GM11168 (cell line): ENCODE measurements around the gene DUS2.
"Not testable (repeated sequence)": the region's sequence is repeated elsewhere in the genome, so short reads cannot be mapped to it uniquely, and the experiment has no call there.

Experiments
- in situ Hi-C: fragments of 300-500 bp; cut with MboI; formaldehyde crosslinking; loops from one replicate; pipeline ENCODE4 v1.12.0; 2022; ENCODE audit warnings: low sequenced_read_pairs; ENCODE audit not compliant: unreplicated experiment

The DUS2 gene

DNA sequence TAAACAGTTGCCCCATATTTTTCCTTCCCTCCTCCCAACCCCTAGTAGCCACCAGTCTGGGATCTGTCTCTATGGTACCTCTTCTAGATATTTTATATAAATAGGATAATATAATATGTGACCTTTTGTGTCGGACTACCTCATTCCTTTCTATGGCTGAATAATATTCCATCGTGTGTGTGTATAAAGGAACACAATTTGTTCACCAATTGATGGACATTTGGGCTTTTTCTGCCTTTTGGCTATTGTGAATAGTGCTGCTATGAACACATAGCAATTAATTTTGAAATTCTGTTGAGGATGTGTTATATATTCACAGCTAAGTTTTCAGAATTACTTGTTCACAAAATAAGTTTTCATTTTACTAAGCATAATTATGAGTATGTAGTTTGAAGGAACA is 64.6 kb downstream of the DUS2 start:
- in situ Hi-C loops, result no loop called here

DNA sequence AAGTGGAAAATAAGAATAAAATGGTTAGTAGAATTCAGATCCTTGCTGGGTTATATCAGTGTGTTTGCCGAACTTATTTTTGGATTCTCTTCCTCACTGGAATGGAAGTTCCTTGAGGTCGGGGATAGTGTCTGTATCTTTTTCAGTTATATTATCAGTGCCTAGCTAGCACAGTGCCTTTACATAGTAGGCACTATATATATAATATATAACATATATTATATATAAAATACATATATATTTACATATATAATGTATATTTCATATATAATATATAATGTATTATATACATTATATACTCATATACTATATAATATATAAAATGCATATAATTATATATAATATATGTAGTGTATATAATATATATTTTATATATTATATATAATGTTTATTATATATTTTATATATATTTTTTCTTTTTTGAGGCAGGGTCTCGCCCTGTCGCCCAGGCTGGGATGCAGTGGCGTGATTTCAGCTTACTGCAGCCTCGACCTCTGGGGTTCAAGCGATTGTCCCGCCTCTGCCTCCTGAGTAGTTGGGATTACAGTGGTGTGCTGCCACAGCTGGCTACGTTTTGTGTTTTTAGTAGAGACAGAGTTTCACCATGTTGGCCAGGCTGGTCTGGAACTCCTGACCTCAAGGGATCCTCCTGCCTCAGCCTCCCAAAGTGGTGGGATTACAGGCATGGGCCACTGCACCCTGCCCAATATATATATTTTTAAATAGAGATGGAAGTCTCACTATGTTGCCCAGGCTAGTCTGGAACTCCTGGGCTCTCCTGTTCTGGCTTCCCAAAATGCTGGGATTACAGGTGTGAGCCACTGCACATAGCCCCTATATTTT is 65.3 kb downstream of the DUS2 start:
- in situ Hi-C loops, result no loop called here

DNA sequence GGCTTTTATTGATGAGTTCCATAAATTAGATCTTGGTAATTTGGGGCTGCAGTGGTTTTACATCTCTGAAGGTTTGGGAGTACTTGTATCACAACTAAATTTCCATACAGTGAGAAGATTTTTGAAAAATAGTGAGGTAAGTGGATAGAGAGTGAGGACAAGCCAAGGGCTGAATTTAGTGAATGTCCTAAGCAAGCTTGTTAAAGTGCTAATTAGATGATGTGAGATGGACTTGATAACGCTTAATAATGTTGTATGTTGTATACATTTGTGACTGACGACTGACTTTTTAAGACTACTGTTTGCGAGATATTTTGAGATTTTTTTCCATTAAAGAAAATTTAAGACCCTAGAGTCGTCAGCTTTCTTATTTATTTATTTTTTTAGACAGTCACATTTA is 66.0 kb downstream of the DUS2 start:
- in situ Hi-C loops, result no loop called here

DNA sequence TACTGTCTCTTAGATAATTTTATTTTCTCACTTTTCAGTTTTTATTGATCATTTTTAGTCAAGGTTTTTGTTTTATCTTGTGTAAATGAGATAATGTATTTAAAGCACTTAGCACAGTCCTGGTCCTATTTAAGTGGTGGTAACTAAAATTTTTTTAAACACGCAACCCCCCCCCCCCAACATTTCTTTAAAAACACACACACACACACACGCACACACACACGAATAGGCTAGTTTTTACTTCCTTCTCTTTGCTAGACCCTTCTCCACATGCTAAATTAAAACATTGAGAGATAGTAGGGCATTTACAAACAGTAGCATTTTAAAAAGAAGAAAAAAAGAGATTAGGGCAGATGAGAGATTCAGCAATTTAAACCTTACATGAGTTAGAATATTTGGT is 67.0 kb downstream of the DUS2 start:
- in situ Hi-C loops, result no loop called here

DNA sequence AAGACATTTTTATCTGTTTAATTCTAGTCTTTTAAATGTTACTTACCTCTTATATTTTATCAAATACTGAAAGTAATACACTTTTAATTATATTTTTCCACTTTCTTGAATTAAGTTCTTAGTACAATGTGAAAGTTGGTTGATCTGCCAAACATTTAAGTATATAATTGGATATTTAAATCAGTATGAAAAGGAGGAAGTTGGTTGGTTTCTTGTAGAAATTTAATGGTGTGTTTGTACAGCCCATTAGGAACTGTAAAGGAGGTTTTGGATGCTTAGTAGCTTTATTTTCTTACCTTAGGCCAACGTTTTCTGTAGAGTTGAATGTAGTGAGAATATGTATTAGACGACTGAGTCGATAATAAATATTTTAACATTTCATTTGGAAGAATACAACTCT is 67.4 kb downstream of the DUS2 start:
- in situ Hi-C loops, result no loop called here

DNA sequence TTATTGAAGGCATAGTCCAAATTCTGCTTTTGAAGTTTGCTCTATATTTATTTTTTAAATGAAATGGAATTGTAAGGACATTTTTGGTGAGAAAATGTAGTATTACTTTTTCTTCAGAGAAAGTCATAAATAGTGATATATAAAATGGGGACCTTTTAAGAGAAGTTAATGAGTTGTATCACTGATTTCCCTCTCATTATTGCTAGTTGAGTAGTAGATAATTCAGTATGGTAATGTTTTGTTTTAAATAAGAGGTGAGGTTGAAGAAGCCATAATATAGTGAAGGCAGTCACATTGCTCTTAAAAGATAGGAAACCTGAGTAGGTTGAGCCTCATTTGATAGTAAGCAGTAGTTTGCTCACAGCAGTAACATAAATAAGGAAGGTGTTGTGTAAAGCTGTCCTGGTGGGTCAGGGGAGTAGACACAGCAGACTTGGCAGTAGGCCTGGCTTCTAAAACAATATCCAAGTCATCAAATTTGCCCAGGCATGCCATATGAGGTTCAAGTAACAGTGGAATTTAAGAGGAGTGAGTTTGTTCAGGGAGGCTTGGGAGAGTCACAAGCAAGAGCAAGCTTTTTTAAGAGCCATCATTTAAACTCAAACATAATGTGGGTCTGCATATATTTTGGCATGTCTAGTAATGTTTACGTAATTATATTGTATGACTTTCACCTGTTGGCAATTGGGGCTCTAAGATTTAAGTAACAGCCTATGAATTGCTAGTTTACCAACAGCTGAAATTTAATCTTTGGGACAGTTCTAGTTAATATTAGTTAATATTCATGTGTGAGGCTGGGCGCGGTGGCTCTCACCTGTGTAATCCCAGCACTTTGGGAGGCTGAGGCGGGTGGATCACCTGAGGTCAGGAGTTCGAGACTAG is 68.5 kb downstream of the DUS2 start:
- in situ Hi-C loops, result no loop called here

DNA sequence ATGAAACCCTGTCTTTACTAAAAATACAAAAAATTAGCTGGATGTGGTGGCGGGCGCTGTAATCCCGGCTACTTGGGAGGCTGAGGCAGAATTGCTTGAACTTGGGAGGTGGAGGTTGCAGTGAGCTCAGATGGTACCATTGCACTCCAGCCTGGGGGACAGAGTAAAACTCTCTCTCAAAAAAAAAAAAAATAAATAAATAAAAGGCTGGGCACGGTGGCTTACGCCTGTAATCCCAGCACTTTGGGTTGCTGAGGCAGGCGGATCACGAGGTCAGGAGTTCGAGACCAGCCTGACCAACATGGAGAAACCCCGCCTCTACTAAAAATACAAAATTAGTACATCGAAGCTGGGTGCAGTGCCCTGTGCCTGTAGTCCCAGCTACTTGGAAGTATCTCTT is 69.2 kb downstream of the DUS2 start:
- in situ Hi-C loops, result not testable (repeated sequence)

DNA sequence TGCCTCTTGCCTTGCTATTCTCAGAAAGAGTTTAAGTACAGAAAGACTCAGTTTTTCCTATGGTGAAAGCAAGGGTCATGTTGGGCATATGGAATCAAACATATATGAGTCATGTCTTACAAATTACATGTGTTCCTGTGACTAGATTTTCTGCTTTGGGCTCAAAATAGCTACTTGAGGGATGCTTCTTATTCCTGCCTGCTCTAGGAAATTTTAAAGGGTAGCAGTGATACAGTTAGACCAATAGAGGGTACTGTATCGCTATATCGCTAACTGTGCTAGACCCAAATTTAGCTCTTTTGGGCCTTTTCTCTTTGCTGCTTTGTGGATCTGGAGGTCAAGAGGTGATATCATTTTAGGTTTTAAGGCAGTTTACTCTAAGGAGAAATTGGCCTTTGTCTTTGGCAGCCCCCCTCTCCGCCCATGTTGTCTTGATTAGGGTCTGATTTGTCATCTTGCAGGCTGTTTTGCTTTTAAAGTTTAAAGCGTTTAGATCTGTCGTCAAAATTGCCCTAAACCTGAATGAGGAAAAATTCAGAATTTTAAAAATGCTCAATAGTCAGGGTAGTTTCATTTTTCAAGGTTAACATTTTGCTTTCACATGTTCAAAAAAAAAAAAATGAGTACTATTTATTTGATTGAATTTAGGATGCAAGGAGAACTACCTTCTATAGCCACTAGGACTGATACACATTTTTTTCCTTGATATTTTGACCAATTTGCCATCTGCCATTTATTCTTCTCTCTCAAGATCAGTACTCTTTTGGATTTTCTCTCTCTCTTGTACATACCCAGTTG is 70.9 kb downstream of the DUS2 start:
- in situ Hi-C loops, result no loop called here

DNA sequence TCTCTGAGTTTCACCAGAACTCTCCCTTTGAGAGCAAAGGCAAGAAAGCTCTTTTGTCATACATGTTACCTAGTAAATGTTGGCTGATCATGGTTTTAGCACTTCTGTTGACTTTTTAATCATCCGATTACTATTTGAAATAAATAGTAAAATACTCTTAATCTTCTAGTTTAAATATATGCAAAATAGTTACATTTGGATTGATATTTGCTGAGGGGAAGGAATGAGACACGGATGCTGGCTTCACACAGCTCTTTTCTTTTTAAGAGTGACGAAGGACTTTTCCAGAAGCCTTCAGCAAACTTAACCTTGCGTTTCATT is 71.5 kb downstream of the DUS2 start:
- in situ Hi-C loops, result no loop called here

DNA sequence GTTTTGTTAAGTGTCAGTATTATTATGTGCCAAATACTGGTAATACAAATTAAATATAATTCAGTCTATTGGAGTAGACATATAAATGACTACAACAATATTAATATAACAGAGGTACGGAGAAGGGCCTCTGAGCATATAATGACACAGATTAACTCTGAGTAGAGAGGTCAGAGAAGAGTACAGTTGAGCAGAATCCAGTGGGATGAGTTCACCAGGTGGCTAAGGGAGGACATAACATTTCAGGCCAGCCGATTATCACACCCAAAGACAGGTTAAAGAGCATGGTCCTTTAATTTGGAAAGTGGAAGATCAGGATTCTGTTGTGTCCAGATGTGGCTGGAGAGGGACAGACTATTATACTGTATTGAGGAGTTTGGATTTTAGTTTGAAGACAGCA is 73.4 kb downstream of the DUS2 start:
- in situ Hi-C loops, result no loop called here

DNA sequence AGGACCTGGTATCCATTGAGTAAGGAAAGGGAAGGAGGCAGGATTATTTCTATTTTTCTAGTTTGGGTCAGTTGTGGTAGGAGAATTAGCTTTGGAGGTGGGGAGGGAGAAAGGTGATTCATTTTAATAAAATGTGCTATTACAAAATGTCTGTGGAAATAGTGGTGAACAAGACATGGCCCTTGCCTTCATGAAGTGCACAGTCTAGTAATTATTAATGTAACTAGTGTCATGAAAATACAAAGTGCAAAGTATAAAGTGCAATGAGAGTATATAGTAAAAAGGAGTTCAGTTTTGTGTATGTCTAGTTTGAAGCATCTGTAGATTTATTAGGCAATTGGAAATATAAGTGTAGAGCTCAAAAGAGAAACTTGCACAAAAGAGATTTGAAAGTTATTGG is 74.0 kb downstream of the DUS2 start:
- in situ Hi-C loops, result no loop called here

DNA sequence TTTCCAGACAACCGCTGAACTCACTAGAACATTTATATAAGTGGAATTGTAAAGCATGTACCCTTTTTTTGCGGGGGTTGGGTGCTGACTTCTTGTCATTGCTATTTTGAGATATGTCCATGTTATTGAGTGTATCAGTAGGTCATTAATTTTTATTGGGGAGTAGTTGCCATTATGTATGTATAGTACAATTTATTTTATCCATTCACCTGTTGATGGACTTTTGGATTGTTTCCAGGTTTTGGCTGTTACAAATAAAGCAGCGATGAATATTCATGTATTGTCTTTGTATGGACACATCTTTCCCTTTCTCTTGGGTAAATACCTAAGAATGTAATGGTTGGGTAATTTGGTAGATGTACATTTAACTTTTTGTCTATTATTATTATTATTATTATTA is 74.8 kb downstream of the DUS2 start:
- in situ Hi-C loops, result no loop called here

DNA sequence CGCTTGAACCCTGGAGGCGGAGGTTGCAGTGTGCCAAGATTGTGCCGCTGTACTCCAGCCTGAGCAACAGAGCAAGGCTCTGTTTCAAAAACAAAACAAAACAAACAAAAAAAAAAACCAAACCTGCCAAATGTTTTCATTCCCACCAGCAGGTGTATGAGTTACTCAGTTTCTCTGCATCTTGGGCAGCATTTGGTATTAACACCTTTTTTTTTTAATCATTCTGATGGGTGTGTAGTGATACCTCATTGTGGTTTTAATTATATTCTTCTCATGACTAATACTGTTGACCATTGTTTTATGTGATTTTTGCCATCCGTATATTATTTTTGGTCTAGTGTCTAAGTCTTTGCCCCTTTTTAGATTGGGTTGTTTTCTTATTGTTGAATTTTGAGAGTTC is 77.4 kb downstream of the DUS2 start:
- in situ Hi-C loops, result no loop called here

DNA sequence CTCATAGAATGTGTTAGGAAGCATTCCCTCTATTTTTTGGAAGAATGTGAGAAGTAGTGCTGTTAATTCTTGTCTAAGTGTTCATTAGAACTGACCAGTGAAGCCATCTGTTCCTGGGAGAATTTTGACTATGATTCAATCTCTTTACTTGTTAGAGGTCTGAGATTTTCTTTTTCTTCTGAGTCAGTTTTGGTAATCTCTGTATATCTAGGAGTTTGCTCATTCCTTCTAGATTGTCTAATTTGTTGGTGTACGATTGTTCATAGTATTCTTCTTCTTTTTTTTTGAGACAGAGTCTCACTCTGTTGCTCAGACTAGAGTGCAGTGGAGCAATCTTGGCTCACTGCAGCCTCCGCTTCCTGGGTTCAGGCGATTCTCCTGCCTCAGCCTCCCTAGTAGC is 82.5 kb downstream of the DUS2 start:
- in situ Hi-C loops, result no loop called here

DNA sequence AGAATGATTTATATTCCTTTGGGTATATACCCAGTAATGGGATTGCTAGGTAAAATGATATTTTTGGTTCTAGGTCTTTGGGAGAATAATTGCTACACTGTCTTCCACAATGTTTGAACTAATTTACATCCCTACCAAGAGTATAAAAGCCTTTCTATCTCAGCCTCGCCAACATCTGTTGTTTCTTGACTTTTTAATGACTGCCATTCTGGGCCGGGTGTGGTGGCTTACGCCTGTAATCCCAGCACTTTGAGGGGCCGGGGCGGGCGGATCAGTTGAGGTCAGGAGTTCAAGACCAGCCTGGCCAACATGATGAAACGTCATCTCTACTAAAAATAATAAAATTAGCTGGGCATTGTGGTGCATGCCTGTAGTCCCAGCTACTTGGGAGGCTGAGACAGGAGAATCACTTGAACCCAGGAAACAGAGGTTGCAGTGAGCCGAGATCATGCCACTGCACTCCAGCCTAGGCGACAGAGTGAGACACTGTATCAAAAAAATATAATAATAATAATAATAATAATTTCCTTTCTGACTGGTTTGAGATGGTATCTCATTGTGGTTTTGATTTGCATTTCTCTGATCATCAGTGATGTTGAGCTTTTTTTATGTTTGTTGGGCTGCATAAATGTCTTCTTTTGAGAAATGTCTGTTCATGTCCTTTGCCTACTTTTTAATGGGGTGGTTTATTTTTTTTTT is 84.3 kb downstream of the DUS2 start:
- in situ Hi-C loops, result not testable (repeated sequence)

DNA sequence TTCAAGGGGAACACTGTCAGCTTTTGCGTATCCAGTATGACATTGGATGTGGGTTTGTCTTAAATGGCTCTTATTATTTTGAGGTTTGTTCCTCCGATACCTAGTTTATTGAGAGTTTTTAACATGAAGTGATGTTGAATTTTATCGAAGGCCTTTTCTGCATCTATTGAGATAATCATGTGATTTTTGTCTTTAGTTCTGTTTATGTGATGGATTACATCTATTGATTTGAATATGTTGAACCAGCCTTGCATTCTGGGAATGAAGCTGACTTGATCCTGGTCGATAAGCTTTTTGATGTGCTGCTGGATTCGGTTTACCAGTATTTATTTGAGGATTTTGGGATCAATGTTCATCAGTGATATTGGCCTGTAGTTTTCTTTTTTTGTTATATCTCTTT is 86.1 kb downstream of the DUS2 start:
- in situ Hi-C loops, result not testable (repeated sequence)

DNA sequence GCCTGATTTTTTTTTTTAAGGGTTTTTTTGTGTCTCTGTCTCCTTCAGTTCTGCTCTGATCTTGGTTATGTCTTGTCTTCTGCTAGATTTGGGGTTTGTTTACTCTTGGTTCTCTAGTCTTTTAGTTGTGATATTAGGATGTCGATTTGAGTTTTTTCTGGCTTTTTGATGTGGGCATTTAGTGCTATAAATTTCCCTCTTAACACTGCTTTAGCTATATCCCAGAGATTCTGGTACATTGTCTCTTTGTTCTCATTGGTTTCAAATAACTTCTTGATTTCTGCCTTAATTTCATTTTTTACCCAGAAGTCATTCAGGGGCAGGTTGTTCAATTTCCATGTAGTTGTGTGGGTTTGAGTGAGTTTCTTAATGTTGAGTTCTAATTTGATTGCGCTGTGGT is 87.5 kb downstream of the DUS2 start:
- in situ Hi-C loops, result not testable (repeated sequence)

DNA sequence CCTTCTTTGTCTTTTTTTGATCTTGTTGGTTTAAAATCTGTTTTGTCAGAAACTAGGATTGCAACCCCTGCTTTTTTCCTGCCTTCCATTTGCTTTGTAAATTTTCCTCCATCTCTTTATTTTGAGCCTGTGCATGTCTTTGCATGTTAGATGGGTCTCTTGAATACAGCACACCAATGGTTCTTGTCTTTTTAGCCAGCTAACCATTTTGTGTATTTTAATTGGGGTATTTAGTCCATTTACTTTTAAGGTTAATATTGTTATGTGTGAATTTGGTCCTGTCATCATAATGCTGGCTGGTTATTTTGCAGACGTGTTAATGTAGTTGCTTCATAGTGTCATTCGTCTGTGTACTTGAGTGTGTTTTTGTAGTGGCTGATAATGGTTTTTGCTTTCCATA is 88.3 kb downstream of the DUS2 start:
- in situ Hi-C loops, result no loop called here

DNA sequence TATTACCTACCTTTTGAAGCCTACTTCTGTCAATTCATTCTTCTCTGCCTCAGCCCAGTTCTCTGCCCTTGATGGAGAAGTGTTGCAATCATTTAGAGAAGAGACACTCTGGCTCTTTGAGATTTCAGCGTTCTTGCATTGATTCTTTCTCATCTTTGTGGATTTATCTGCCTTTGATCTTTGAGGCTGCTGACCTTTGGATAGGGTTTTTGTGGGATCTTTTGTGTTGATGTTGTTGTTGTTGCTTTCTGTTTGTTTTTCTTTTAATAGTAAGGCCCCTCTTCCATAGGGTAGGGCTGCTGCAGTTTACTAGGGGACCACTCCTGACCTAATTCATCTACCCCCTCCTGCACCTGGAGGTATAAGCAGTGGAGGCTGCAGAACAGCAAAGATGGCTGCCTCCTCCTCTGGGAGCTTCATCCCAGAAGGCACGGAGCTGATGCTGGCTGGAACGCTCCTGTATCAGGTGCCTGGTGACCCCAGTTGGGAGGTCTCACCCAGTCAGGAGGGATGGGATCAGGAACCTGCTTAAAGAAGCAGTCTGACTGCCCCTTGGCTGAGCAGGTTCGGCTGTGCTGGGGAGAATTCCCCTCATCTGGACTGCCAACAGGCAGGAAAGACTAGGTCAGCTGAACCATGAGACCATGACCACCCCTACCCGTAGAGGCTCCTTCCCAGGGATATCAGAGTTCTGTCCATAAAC is 90.1 kb downstream of the DUS2 start:
- in situ Hi-C loops, result no loop called here

DNA sequence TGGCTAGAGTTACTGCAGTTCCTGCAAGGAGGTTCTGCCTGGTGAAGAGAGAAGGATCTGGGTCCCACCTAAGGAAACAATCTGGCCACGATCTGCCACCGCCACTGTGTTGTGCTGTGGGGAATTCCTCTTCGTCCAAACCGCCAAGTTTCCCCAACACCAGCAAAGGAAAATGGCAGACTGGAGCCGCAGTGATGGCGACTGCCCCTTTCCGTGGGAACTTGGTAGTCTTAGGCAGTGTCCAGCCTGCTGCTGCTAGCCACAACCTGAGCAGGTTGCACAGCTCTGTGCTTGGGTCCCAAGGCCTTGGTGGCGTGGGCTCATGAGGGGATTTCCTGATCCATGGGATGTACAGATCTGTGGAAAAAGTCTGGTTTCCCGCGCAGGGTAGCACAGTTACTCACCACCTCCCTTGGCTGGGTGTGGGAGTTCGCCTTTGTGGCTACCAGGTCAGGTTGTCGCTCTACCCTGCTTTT is 90.7 kb downstream of the DUS2 start:
- in situ Hi-C loops, result no loop called here
